IMR-90 (cell line): Measurements from ENCODE around the gene LSM12.

Source experiments
- BHLHE40 ChIP-seq: fragments of 150-350 bp; IDR thresholded peaks from 2 replicates; pipeline ENCODE4 v1.6.1; 2016; ENCODE audit warnings: mild to moderate bottlenecking, low read depth, low read length
- CTCF ChIP-seq: conservative IDR thresholded peaks from 2 replicates; pipeline ENCODE4 v1.5.1; 2012; ENCODE audit warnings: mild to moderate bottlenecking, low read depth, low read length, improper control_type of control experiment
- RCOR1 ChIP-seq: IDR thresholded peaks from 2 replicates; pipeline ENCODE4 v1.6.1; 2012; ENCODE audit warnings: mild to moderate bottlenecking, low read length, improper control_type of control experiment; ENCODE audit not compliant: insufficient replicate concordance

- TF ChIP-seq BHLHE40, result no peak
- TF ChIP-seq RCOR1, result no peak
- no peak for TF ChIP-seq CTCF
These were observed 65.0 kb downstream of the LSM12 start for GRCh38 chr17:44001461-44001920.
